Dermis microvascular lymphatic vessel endothelial cell (primary cell): Measurements from ENCODE around the gene CDC42. TPM values are rescaled to one million over a fixed set of nuclear protein-coding genes. Genes with fewer than 3 reads are reported as not detected.

Experiments
- DNase-seq, 2 donors: peaks; one replicate each; pipeline versions ENCODE4 v3.0.0 to v3.0.0-alpha.2; 2010; ENCODE audit warnings: low read depth in 2 of 2
- total RNA-seq: library from RNA; depleted of rRNA; stranded (reverse); fragments of >200 nt; gene quantifications from 2 replicates; pipeline ENCODE4 v1.2.1, GENCODE V29; 2014

The CDC42 gene
- total RNA-seq, 1 donor from 2014 or later = 802 TPM

GRCh38 chr1:22037520-22037919 lies 15.0 kb upstream of the CDC42 start:
- DNase-seq = no peak

- no peak for DNase-seq
Measured at GRCh38 chr1:22038036-22038435, 14.5 kb upstream of the CDC42 start.

- peak in 1 of 2 donors; percentile 51 for DNase-seq
Measured at GRCh38 chr1:22039594-22040285, 12.8 kb upstream of the CDC42 start.

- DNase-seq = no peak
Measured at GRCh38 chr1:22040286-22040623, 12.3 kb upstream of the CDC42 start.

- DNase-seq = no peak
Measured at GRCh38 chr1:22041505-22041904, 11.0 kb upstream of the CDC42 start.

GRCh38 chr1:22043198-22043769 lies 9.2 kb upstream of the CDC42 start:
- no peak for DNase-seq

GRCh38 chr1:22044690-22045420 lies 7.7 kb upstream of the CDC42 start:
- DNase-seq = no peak

- DNase-seq = no peak
Measured at GRCh38 chr1:22045604-22046228, 6.8 kb upstream of the CDC42 start.

- no peak for DNase-seq
Measured at GRCh38 chr1:22048351-22049192, 3.9 kb upstream of the CDC42 start.

- DNase-seq = no peak
Measured at GRCh38 chr1:22050330-22050729, 2.2 kb upstream of the CDC42 start.

GRCh38 chr1:22051607-22052114 lies 848 bp upstream of the CDC42 start:
- DNase-seq = no peak

GRCh38 chr1:22053017-22053860 lies 730 bp downstream of the CDC42 start:
- peak; percentile 16 to 71 for DNase-seq

GRCh38 chr1:22053861-22054770 lies 1.6 kb downstream of the CDC42 start:
- peak in 1 of 2 donors; percentile 11 for DNase-seq

- no peak for DNase-seq
Measured at GRCh38 chr1:22055463-22055862, 3.0 kb downstream of the CDC42 start.

- no peak for DNase-seq
Measured at GRCh38 chr1:22056043-22056442, 3.5 kb downstream of the CDC42 start.

- no peak for DNase-seq
Measured at GRCh38 chr1:22056936-22057335, 4.4 kb downstream of the CDC42 start.

- no peak for DNase-seq
Measured at GRCh38 chr1:22057861-22058260, 5.4 kb downstream of the CDC42 start.

- no peak for DNase-seq
Measured at GRCh38 chr1:22064751-22065402, 12.4 kb downstream of the CDC42 start.

GRCh38 chr1:22071511-22071910 lies 19.0 kb downstream of the CDC42 start:
- no peak for DNase-seq
